SK-N-SH (cell line): ENCODE data around the gene ADAMTSL1. TPM values are rescaled to one million over a fixed set of nuclear protein-coding genes. Genes with fewer than 3 reads are reported as not detected.

Experiments
- CTCF ChIA-PET: fragments of 300-600, 350-600 bp; formaldehyde crosslinking; extraction: SDS; loops from one replicate; lab custom pipeline; 2021; lab: Yijun Ruan, JAX
- POLR2A ChIA-PET: fragments of 350-600 bp; sonication (Branson Sonifier 250); formaldehyde crosslinking; extraction: SDS; loops from one replicate; lab custom pipeline; 2020; ENCODE audit warnings: antibody characterized with exemption, inconsistent platforms; lab: Yijun Ruan, JAX
- DNase-seq: peaks from one replicate; pipeline ENCODE4 v3.0.0; 2012
- H2AFZ ChIP-seq: fragments of 200-600 bp; sonication (generic); 2 replicates; pipeline ENCODE4 v1.8.1; 2016; ENCODE audit warnings: antibody characterized with exemption, mild to moderate bottlenecking, low read depth
- H3F3A ChIP-seq: fragments of 200-600 bp; sonication (generic); replicated peaks from 2 replicates; pipeline ENCODE3; 2016; ENCODE audit warnings: antibody characterized with exemption, mild to moderate bottlenecking; ENCODE audit not compliant: insufficient read depth
- H3K27ac ChIP-seq, 2 experiments: fragments of 200-500 bp in 1 of 2; fragments of 200-600 bp in 1 of 2; sonication (Bioruptor generic) in 1 of 2; sonication (generic), shearing (Covaris generic) in 1 of 2; 2 replicates each; pipeline versions ENCODE4 v1.5.1 to v1.6.1; 2014 to 2016; ENCODE audit warnings: low read depth in 2 of 2, inconsistent platforms in 1 of 2, low read length in 1 of 2, mild to moderate bottlenecking in 1 of 2, mixed read lengths in 1 of 2
- H3K27me3 ChIP-seq: fragments of 200-600 bp; sonication (generic), shearing (Covaris generic); 2 replicates; pipeline ENCODE4 v1.6.1; 2016; ENCODE audit warnings: mixed run types; ENCODE audit not compliant: insufficient read depth
- H3K36me3 ChIP-seq, 2 experiments: fragments of 200-500 bp in 1 of 2; fragments of 200-600 bp in 1 of 2; sonication (Bioruptor generic) in 1 of 2; sonication (generic) in 1 of 2; replicated peaks in 1 of 2; 2 replicates each; pipeline versions ENCODE3 to v1.5.1; 2014 to 2016; ENCODE audit warnings: low read length in 1 of 2, mild to moderate bottlenecking in 1 of 2; ENCODE audit not compliant: insufficient read depth in 2 of 2, control insufficient read depth in 1 of 2
- H3K4me1 ChIP-seq, 2 experiments: fragments of 200-500 bp in 1 of 2; fragments of 200-600 bp in 1 of 2; sonication (Bioruptor generic) in 1 of 2; sonication (generic), shearing (Covaris generic) in 1 of 2; 2 replicates each; pipeline versions ENCODE4 v1.5.1 to v1.6.1; 2014 to 2016; ENCODE audit warnings: low read depth in 1 of 2, low read length in 1 of 2, mixed run types in 1 of 2; ENCODE audit not compliant: insufficient read depth in 2 of 2, control insufficient read depth in 1 of 2
- H3K4me2 ChIP-seq: fragments of 200-600 bp; sonication (generic), shearing (Covaris generic); 2 replicates; pipeline ENCODE4 v1.6.1; 2017; ENCODE audit warnings: mixed run types
- H3K4me3 ChIP-seq, 2 experiments: fragments of 200-500 bp in 1 of 2; fragments of 200-600 bp in 1 of 2; sonication (Bioruptor generic) in 1 of 2; sonication (generic), shearing (Covaris generic) in 1 of 2; 2 replicates each; pipeline versions ENCODE4 v1.5.1 to v1.8.1; 2014 to 2016; ENCODE audit warnings: low read depth in 2 of 2, inconsistent platforms in 1 of 2, low read length in 1 of 2, mild to moderate bottlenecking in 1 of 2, mixed read lengths in 1 of 2, moderate library complexity in 1 of 2
- H3K79me2 ChIP-seq: fragments of 200-600 bp; sonication (generic); 2 replicates; pipeline ENCODE4 v1.8.1; 2017; ENCODE audit warnings: mild to moderate bottlenecking; ENCODE audit not compliant: insufficient read depth
- H3K9ac ChIP-seq: fragments of 200-600 bp; sonication (generic); 2 replicates; pipeline ENCODE4 v1.6.1; 2017; ENCODE audit warnings: mixed run types
- H3K9me2 ChIP-seq: fragments of 200-600 bp; sonication (generic); 2 replicates; pipeline ENCODE4 v1.6.1; 2017; ENCODE audit warnings: mixed run types
- H3K9me3 ChIP-seq: fragments of 200-600 bp; sonication (generic); 2 replicates; pipeline ENCODE4 v1.6.1; 2017; ENCODE audit warnings: mixed run types, mild to moderate bottlenecking, moderate library complexity
- H4K20me1 ChIP-seq: fragments of 200-600 bp; sonication (generic); 2 replicates; pipeline ENCODE4 v1.6.1; 2017; ENCODE audit warnings: mild to moderate bottlenecking, mixed run types; ENCODE audit not compliant: insufficient read depth
- CHD2 ChIP-seq: fragments of 150-350 bp; IDR thresholded peaks from 2 replicates; pipeline ENCODE4 v1.6.1; 2018; ENCODE audit warnings: low read length; ENCODE audit not compliant: partially characterized antibody
- CTCF ChIP-seq: fragments of 200-600 bp; sonication (generic); IDR thresholded peaks from 2 replicates; pipeline ENCODE4 v1.6.1; 2017; ENCODE audit warnings: antibody characterized with exemption, mild to moderate bottlenecking, moderate library complexity
- ELF1 ChIP-seq: IDR thresholded peaks from 2 replicates; pipeline ENCODE4 v1.4.0; 2012
- EP300 ChIP-seq, 2 experiments: IDR thresholded peaks; 2 replicates each; pipeline versions ENCODE4 v1.4.0 to v1.6.1; 2012; ENCODE audit warnings: borderline replicate concordance in 1 of 2, low read depth in 1 of 2, low read length in 1 of 2
- EZH2phosphoT487 ChIP-seq: fragments of 200-600 bp; sonication (generic); IDR thresholded peaks from 2 replicates; pipeline ENCODE4 v1.6.1; 2017; ENCODE audit warnings: low read depth, mixed run types, mild to moderate bottlenecking, antibody characterized with exemption, moderate library complexity, borderline replicate concordance
- MEF2A ChIP-seq: IDR thresholded peaks from 2 replicates; pipeline ENCODE4 v1.4.0; 2012; ENCODE audit warnings: low read depth, borderline replicate concordance
- MXI1 ChIP-seq: IDR thresholded peaks from 2 replicates; pipeline ENCODE4 v1.6.1; 2012; ENCODE audit warnings: mild to moderate bottlenecking, low read depth, low read length, improper control_type of control experiment
- NFIC ChIP-seq: IDR thresholded peaks from 2 replicates; pipeline ENCODE4 v1.4.0; 2012; ENCODE audit warnings: borderline replicate concordance
- NRF1 ChIP-seq: IDR thresholded peaks from 2 replicates; pipeline ENCODE4 v1.6.1; 2012; ENCODE audit warnings: low read depth, mild to moderate bottlenecking, low read length
- PBX3 ChIP-seq: IDR thresholded peaks from 2 replicates; pipeline ENCODE4; 2012
- RFX5 ChIP-seq: IDR thresholded peaks from 2 replicates; pipeline ENCODE4 v1.6.1; 2012; ENCODE audit warnings: mild to moderate bottlenecking, improper control_type of control experiment, low read length
- SIN3A ChIP-seq: IDR thresholded peaks from 2 replicates; pipeline ENCODE4 v1.6.1; 2012; ENCODE audit warnings: low read depth, mild to moderate bottlenecking, low read length, moderate library complexity, borderline replicate concordance
- SMC3 ChIP-seq: IDR thresholded peaks from 2 replicates; pipeline ENCODE4 v1.6.1; 2012; ENCODE audit warnings: low read depth, low read length, improper control_type of control experiment
- TAF1 ChIP-seq: IDR thresholded peaks from 2 replicates; pipeline ENCODE4 v1.6.1; 2012; ENCODE audit warnings: low read depth, mild to moderate bottlenecking, low read length, moderate library complexity, borderline replicate concordance
- TCF12 ChIP-seq: IDR thresholded peaks from 2 replicates; pipeline ENCODE4 v1.4.0; 2012
- TEAD4 ChIP-seq: IDR thresholded peaks from 2 replicates; pipeline ENCODE4 v1.4.0; 2012; ENCODE audit warnings: mild to moderate bottlenecking, borderline replicate concordance; ENCODE audit not compliant: insufficient read depth
- YY1 ChIP-seq: IDR thresholded peaks from 2 replicates; pipeline ENCODE4 v1.4.0; 2012; ENCODE audit warnings: low read depth, mild to moderate bottlenecking
- WGBS: methylation state at CpG from one replicate; pipeline ENCODE4 v1.1.6; 2017; ENCODE audit warnings: low lambda C conversion rate; 5-methylcytosine and 5-hydroxymethylcytosine counted together
- polyA plus RNA-seq, 3 experiments: library from polyadenylated mRNA; depleted of rRNA; stranded (reverse); fragments of >200 nt; gene quantifications; 2 replicates each; pipeline ENCODE4 v1.2.3, GENCODE V29; 2012

Gene ADAMTSL1
- polyA plus RNA-seq, 1 of the 3 experiments (the other 2 are of a cell fraction), result 114 TPM

GRCh38 chr9:18676525-18676924 is 202.6 kb downstream of the ADAMTSL1 start:
- Histone ChIP-seq H3K4me3 (no peak overlapping the region), H3K27ac (no peak overlapping the region), H4K20me1 (no peaks in the 10 kb centered on the region), H3K4me2 (no peak overlapping the region), H3F3A (no peaks in the 10 kb centered on the region), H3K79me2 (no peaks in the 10 kb centered on the region), H3K9me3 (no peaks in the 10 kb centered on the region), H2AFZ (no peak overlapping the region), H3K4me1 (no peaks in the 10 kb centered on the region; a peak in 1 of 4 replicates), H3K9ac (no peak overlapping the region), H3K27me3 (no peaks in the 10 kb centered on the region), H3K36me3 (peaks cover 0 to 59% of the 10 kb centered on the region in 2 experiments), H3K9me2 (no peaks in the 10 kb centered on the region)
- POLR2A ChIA-PET, result no interaction called here
- WGBS, result 75% methylated on average over 2 of the region's 2 CpGs
- TF ChIP-seq EZH2phosphoT487 (no peak), TCF12 (no peak), MXI1 (no peak), YY1 (no peak), SMC3 (no peak), CHD2 (no peak), TAF1 (no peak)
- CTCF ChIA-PET, result no interaction called here
- DNase-seq, result no peak

- TF ChIP-seq MEF2A, result no peak
- no peak for TF ChIP-seq PBX3
- no peak for TF ChIP-seq MXI1
- no peak for TF ChIP-seq CTCF
- no peak for TF ChIP-seq NFIC
- TF ChIP-seq SIN3A, result no peak
- TF ChIP-seq TEAD4, result no peak
- TF ChIP-seq NRF1, result no peak
- TF ChIP-seq EP300 (IDR thresholded peaks at IDR 0.05; ENCODE audit: borderline replicate concordance in 1 of 2, low read depth in 1 of 2, low read length in 1 of 2), result no peak
- TF ChIP-seq TAF1, result no peak
- no peak for TF ChIP-seq CHD2
- TF ChIP-seq ELF1, result no peak
- TF ChIP-seq RFX5, result no peak
- H3F3A ChIP-seq, result peaks cover 8% of the 10 kb centered on the region
- DNase-seq, result no peak
- H3K36me3 ChIP-seq, result peaks cover 0 to 66% of the 10 kb centered on the region in 2 experiments
- no peak overlapping the region for H2AFZ ChIP-seq
- CTCF ChIA-PET, result no interaction called here
- H3K79me2 ChIP-seq, result no peaks in the 10 kb centered on the region
- H3K4me2 ChIP-seq, result no peak overlapping the region
- POLR2A ChIA-PET, result no interaction called here
- H4K20me1 ChIP-seq, result no peaks in the 10 kb centered on the region
- WGBS, result 73% methylated on average over 1 of the region's 1 CpG
- H3K9me3 ChIP-seq, result no peaks in the 10 kb centered on the region
- H3K27me3 ChIP-seq, result no peaks in the 10 kb centered on the region
- no peaks in the 10 kb centered on the region; a peak in 1 of 4 replicates for H3K4me1 ChIP-seq
- no peaks in the 10 kb centered on the region for H3K9me2 ChIP-seq
- no peak overlapping the region for H3K4me3 ChIP-seq
- H3K9ac ChIP-seq, result no peak overlapping the region
- H3K27ac ChIP-seq, result no peak overlapping the region
Measured at GRCh38 chr9:18678821-18679590, 205.1 kb downstream of the ADAMTSL1 start.
